ENCODE results near the gene CEL.

GRCh38 chr9:133103183-133103986 lies 41.6 kb downstream of the CEL start:
- TF ChIP-seq CTCF (IDR thresholded peaks at IDR 0.05; ENCODE audit: low read depth, low read length) (peak; percentile 82), POLR2A (IDR thresholded peaks at IDR 0.05; ENCODE audit: extremely low read depth, insufficient read length) (no peak), MYC (IDR thresholded peaks at IDR 0.05; ENCODE audit: low read depth, low read length) (no peak)
